Measurements from ENCODE around the gene CRAMP1.
"Not testable (repeated sequence)": the region's sequence is repeated elsewhere in the genome, so short reads cannot be mapped to it uniquely, and the experiment has no call there.

CRAMP1 gene

DNA sequence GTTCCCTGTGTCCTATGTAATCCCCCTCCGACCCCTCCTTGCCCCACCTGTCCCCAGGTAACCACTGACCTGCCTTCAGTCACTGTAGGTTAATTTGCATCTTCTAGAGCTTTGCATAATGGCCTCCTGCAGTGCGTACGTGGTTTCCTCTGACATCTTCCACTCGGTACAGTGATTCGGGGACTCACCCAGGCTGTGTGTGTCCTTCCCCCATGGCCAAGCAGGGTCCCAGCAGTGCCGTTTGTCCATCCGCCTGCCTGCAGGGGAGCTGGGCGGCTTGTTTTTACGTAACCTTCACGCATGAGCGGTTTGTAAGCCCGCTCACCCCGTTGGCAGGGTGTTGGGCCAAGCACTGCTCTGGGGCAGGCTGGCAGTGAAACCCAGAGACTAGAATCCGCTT, 101.8 kb downstream of the CRAMP1 start:
- no peak for DNase-seq

- DNase-seq = no peak
Observed at GRCh38 chr16:1715220-1715619, 103.1 kb downstream of the CRAMP1 start.

DNA sequence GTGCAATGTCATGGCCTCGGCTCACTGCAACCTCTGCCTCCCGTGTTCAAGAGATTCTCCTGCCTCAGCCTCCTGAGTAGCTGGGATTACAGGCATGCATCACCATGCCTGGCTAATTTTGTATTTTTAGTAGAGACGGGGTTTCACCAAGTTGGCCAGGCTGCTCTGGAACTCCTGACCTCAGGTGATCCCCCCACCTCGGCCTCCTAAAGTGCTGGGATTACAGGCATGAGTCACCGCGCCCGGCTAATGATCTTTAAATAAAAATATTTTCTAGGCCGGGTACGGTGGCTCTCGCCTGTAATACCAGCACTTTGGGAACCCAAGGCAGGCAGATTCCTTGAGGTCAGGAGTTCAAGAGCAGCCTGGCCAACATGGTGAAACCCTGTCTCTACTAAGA, 106.1 kb downstream of the CRAMP1 start:
- DNase-seq = not testable (repeated sequence)

DNA sequence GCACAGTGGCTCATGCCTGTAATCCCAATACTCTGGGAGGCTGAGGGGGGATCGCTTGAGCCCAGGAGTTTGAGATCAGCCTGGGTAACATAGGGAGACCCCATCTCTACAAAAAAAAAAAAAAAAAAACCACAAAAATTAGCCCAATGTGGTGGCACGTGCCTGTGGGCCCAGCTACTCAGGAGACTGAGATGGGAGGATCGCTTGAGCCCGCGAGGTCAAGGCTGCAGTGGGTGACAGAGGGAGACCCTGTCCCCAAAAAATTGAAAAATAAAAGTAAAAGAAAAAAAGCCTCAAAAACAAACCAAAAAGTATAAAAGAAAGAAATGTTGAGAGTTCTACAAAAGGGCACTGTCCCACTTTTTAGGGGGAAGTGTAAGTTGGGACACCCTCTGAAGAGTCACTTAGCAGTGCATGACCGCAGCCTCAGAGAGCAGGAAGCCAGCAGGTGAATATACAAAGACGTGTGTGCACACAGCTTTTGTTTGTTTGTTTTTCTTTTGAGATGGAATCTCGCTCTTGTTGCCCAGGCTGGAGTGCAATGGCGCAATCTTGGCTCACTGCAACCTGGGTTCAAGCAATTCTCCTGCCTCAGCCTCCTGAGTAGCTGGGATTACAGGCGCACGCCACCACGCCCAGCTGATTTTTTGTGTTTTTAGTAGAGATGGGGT, 107.5 kb downstream of the CRAMP1 start:
- DNase-seq = not testable (repeated sequence)

DNA sequence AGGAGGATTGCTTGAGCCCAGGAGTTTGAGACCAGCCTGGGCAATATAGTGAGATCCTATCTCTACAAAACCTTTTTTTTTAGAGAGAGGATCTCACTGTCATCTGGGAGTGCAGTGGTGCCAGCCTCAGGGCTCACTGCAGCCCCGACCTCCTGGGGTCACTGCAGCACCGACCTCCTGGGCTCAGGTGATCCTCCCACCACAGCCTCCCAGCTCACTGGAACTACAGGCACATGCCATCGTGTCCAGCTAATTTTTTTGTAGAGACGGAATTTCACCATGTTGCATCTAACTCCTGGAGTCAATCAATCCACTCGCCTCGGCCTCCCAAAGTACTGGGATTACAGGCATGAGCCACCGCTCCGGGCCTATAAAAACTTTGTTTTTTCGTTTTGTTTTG, 109.2 kb downstream of the CRAMP1 start:
- no peak for DNase-seq

- DNase-seq = peak; percentile 26
Observed at GRCh38 chr16:1723450-1724147, 111.4 kb downstream of the CRAMP1 start.

DNA sequence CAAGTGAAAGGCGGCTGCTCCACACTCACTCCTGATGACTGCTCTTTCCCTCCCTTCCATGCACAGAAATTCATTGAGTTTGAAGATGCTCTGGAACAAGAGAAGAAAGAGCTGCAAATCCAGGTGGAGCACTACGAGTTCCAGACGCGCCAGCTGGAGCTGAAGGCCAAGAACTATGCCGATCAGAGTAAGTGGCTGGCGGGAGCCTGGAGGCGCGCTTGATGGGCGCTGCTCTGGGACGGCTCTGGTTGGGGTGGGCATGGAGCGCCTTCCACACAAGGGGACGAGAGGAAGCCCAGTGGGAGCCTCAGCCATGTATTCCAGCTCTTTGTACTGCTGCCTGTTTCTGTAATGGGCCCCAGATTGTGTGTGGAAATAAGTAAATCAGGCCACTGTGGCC, 112.3 kb downstream of the CRAMP1 start:
- DNase-seq = no peak

- no peak for DNase-seq
Observed at GRCh38 chr16:1726661-1727502, 114.7 kb downstream of the CRAMP1 start.
